ENCODE results near the gene MRPS21.

The MRPS21 gene

DNA sequence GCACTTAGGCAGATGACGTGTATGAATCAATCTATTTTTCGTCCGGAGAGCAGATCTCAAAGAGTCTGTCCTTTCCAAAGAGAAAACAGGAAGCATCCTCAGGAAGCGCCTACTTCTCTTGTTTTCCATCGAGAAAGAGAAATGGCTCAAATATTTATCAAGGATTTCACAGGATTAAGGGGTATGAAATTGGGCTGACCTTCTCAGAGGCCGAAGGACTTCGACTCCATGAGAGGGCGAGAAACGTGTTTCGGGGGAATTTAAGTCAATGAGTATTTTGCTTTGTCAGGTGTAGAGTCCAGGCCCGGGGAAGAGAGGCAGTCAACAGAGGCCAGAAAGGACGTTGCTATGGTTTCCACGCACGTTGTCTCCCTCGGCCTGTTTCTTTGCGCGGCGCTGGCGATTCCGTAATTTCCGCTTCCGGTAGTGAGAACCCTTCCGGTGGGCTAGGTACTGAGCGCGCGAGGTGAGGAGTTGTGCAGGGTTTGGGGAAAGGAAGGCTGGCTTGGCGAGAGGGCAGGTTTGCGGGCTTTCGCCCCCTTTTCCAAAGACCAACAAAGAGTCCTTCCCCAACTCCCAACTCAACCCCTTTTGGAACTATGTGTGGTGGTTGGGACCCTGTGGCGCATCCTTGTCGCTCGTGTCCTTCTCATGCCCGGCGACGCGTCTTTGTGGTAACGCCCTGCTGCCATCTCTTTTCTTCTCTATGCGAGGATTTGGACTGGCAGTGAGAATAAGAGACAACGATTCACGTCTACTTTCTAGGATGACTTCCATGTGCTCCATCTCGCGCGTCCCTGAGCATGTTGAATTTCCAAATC lies at the start of gene MRPS21:
MRPS21 (plus strand) TSS at position 429 of the 821 bp plus-strand sequence. CDS start 506 bp downstream, outside the sequence.
- peak; percentile 95 for DNase-seq

DNA sequence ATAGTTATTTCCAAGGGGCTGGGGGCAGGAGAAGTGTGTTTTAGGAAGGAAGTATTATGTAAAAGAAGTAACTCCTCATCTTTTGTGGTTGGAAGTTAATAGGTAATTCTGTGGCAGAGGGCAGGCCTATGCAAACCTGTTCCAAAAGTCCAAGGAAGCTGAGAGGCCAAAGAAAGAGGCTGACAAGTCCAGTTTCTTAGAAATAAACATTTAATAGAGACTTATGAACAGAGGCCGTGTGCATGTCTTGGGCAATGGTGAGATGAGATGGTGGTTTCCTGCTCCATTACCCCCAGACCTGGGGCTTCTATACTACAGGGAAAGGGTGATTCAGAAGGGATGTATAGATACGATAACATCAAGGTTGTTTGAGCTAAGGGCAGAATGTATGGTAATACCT lies 43.7 kb upstream of the MRPS21 start:
- no peak for DNase-seq

GRCh38 chr1:150256198-150256553 lies 37.5 kb upstream of the MRPS21 start:
- DNase-seq = no peak

- no peak for DNase-seq
Observed at GRCh38 chr1:150256554-150257341, 36.9 kb upstream of the MRPS21 start.

DNA sequence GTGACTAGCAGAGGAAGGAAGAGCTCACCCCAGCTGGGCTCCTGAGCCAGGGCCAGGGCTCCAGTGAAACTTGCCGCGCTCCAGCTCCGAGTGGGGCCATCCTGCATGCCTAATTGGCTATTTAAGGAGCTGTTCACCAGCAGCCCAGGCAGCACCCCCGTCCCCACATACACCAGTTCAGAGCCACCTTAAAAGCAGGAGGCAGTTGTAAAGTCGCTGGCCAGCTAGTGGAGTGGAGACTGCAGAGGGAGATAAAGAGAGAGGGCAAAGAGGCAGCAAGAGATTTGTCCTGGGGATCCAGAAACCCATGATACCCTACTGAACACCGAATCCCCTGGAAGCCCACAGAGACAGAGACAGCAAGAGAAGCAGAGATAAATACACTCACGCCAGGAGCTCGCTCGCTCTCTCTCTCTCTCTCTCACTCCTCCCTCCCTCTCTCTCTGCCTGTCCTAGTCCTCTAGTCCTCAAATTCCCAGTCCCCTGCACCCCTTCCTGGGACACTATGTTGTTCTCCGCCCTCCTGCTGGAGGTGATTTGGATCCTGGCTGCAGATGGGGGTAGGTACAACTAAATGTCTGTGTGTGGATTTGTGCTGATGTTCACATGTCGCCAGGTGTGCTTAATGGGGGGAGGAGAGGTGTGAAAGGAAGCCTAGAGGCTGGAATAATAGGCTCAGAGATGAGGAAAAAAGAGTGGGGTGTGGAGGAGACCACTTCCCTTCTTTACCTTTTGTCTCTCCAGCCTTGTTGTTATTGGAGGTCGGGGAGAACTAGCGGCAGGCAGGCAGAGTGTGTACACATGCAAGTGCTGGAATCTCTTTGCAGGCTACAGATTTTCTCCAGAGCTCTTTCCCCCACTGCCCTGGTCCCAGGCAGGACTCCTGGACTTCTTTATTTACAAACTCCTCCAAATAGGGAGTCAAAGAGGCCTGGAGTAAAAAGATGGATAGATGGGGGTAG lies 35.8 kb upstream of the MRPS21 start, which contains the start of gene CA14:
CA14 (plus strand) TSS at position 151 of the 962 bp plus-strand sequence; CDS start at position 506, 355 bp downstream.
- no peak for DNase-seq

- no peak for DNase-seq
Observed at GRCh38 chr1:150259217-150259616, 34.4 kb upstream of the MRPS21 start.

GRCh38 chr1:150259758-150260669 lies 33.6 kb upstream of the MRPS21 start:
- DNase-seq = no peak

GRCh38 chr1:150261367-150261766 lies 32.3 kb upstream of the MRPS21 start:
- DNase-seq = no peak

- no peak for DNase-seq
Observed at GRCh38 chr1:150262388-150263320, 31.0 kb upstream of the MRPS21 start.

- DNase-seq = no peak
Observed at GRCh38 chr1:150263549-150263948, 30.1 kb upstream of the MRPS21 start.

DNA sequence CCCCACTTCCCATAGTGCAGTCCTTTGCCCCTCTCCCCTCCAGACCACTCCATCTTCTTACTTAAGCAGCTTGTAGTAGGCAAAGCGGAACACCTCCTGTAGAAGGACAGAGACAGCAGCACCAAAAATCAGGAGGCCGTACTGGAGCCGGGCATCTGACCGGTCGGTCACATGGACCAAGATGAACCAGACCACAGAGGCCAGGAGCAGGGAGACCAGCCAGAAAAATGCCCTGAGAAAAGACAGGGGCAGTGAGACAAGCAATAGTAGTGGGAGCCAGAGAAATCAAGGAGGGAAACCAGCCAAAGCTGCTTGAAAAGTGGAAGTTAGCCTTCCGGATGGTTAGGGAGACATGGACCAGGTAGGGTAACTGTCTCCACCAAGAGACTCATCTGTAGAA lies 25.8 kb upstream of the MRPS21 start:
- DNase-seq = no peak

GRCh38 chr1:150268340-150268704 lies 25.3 kb upstream of the MRPS21 start:
- DNase-seq = no peak

- peak; percentile 89 for DNase-seq
Observed at GRCh38 chr1:150268705-150269403, 24.8 kb upstream of the MRPS21 start, which contains the start of gene APH1A. APH1A (minus strand) TSS chr1:150269016; CDS start chr1:150268810, 206 bp downstream.

GRCh38 chr1:150269451-150269850 lies 24.2 kb upstream of the MRPS21 start:
- no peak for DNase-seq

DNA sequence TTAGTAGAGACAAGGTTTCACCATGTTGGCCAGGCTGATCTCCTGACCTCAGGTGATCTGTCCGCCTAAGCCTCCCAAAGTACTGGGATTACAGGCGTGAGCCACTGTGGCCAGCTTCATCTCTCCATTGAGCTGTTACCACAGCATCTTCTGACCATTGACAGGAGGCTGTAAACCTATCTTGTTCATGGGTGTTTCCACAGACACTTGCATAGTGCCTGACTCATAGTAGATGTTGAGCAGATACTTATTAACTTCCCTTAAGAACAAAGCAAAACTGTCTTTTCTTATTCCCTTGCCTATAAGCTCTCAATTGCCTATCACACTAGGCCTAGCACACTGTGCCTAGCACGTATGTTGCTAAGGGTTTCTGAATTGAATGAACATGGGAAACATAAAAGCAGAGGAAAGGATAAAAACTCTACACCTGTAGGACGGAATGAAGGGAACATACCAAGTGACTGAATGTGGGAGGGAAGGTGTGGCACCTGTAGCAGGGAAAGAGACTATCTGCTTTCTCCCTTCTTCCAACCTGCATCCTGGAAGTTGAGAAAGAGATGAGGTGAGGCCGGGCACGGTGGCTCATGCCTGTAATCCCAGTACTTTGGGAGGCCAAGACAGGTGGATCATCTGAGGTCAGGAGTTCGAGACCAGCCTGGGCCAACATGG lies 22.2 kb upstream of the MRPS21 start:
- no peak for DNase-seq

- no peak for DNase-seq
Observed at GRCh38 chr1:150273311-150273710, 20.4 kb upstream of the MRPS21 start.

DNA sequence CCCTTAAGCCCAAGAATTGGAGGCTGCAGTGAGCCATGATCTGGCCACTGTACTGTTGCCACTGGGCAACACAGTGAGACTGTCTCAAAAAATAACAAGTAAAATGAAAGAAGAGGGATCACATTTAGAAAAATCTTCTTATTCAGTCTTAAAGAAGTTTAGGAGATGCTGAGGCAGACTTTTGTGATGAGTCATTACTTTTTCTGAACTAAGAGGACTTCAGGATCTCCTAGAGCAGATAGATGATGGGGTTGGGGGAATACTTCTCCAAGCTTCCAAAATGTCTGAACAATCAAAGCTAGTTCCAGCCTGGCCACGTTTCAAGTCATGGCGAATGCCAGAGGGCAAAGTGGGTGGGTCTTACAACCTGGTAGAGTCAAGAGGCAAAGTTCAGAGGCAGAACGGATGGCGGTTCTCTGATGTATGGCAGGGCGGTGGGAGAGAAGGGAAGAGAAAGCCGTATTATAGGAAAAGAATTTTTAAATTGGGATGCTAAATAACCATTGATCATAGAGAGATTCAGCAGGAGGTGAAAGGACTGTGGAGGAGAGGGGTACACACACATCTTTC lies 13.4 kb upstream of the MRPS21 start:
- DNase-seq = no peak

DNA sequence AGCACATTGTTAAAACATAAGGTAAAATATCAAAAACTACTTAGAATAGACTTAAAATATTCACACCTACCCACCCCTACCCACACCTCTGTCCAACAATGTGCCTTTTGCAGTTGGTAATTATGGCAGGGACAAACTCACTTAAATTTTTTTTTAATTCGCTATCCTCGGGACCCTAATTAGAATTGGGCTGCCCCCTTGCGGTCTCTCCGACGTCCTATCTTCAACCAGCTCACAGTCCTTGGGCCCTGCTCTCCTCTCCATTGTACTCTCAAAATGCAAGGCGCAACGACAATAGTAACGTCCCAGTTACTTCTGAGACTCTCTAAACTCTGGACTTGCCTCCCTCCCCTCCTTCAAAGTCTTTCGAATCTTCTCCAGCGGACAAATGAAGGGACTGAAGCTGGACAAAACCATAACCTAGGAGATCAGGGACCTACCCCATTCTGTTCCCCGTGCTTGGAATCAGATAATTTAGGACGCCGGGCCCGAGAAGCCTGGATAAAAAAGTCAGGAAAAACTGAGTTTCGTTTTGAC lies 12.4 kb upstream of the MRPS21 start:
- DNase-seq = peak; percentile 34

Measured in kidney glomerular epithelial cell (primary cell).